ENCODE data around the gene DOCK1.
"Not testable (repeated sequence)": the region's sequence is repeated elsewhere in the genome, so short reads cannot be mapped to it uniquely, and the experiment has no call there.

The DOCK1 gene

GRCh38 chr10:126902157-126902556 is 3.1 kb upstream of the DOCK1 start:
- no peak for DNase-seq

GRCh38 chr10:126903656-126904360 is 1.4 kb upstream of the DOCK1 start:
- no peak for DNase-seq

GRCh38 chr10:126904516-126904817 is 761 bp upstream of the DOCK1 start:
- DNase-seq: no peak

GRCh38 chr10:126905776-126906703 is 812 bp downstream of the DOCK1 start:
- no peak for DNase-seq

GRCh38 chr10:126906704-126907422 is 1.6 kb downstream of the DOCK1 start:
- DNase-seq: no peak

- no peak for DNase-seq
Measured at GRCh38 chr10:126907423-126907970, 2.3 kb downstream of the DOCK1 start.

- DNase-seq: peak in 4 of 58 donors; percentile 23 to 48 (median 32)
Measured at GRCh38 chr10:126908225-126908624, 3.0 kb downstream of the DOCK1 start.

- no peak for DNase-seq
Measured at GRCh38 chr10:126908729-126909128, 3.5 kb downstream of the DOCK1 start.

GRCh38 chr10:126909147-126909546 is 3.9 kb downstream of the DOCK1 start:
- no peak for DNase-seq

GRCh38 chr10:126910196-126910595 is 5.0 kb downstream of the DOCK1 start:
- DNase-seq: no peak

GRCh38 chr10:126910798-126911197 is 5.6 kb downstream of the DOCK1 start:
- no peak for DNase-seq

- DNase-seq: no peak
Measured at GRCh38 chr10:126911301-126911700, 6.1 kb downstream of the DOCK1 start.

- DNase-seq: no peak
Measured at GRCh38 chr10:126913316-126913715, 8.1 kb downstream of the DOCK1 start.

- DNase-seq: no peak
Measured at GRCh38 chr10:126914561-126914960, 9.3 kb downstream of the DOCK1 start.

- not testable (repeated sequence) for DNase-seq
Measured at GRCh38 chr10:126916952-126917351, 11.7 kb downstream of the DOCK1 start.

GRCh38 chr10:126917375-126917774 is 12.1 kb downstream of the DOCK1 start:
- peak in 19 of 58 donors; percentile 13 to 49 (median 28) for DNase-seq

- DNase-seq: peak in 29 of 58 donors; percentile 19 to 72 (median 50)
Measured at GRCh38 chr10:126917975-126918908, 13.0 kb downstream of the DOCK1 start.

GRCh38 chr10:126919426-126919825 is 14.2 kb downstream of the DOCK1 start:
- DNase-seq: peak in 2 of 58 donors; percentile 31 to 59

GRCh38 chr10:126921162-126921561 is 15.9 kb downstream of the DOCK1 start:
- no peak for DNase-seq

GRCh38 chr10:126921974-126922525 is 16.8 kb downstream of the DOCK1 start:
- no peak for DNase-seq
